ENCODE results near the gene KRT28.

KRT28 gene

DNA sequence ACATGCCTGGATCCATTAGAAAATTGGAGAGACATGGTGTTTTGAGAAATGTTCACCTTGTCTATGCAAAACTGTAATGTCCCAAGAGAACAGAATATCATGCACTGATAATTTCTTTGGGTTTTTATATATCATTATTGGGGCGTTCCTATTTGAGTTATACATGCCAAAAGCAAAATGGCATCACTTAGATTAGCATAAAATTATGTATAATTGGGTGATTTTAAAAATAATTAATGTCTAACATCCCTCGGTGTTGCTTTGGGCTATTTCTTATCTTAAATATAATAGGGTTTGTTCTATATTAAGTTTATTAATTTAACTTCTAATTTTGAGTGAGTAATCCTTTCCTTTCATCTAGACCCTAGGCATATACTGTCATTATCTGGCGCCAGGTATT, at the start of gene KRT28:
TSS of gene KRT28 (minus strand) at position 101 of the 400 bp plus-strand sequence. CDS start at position 35, 66 bp downstream.
- DNase-seq = no peak

DNA sequence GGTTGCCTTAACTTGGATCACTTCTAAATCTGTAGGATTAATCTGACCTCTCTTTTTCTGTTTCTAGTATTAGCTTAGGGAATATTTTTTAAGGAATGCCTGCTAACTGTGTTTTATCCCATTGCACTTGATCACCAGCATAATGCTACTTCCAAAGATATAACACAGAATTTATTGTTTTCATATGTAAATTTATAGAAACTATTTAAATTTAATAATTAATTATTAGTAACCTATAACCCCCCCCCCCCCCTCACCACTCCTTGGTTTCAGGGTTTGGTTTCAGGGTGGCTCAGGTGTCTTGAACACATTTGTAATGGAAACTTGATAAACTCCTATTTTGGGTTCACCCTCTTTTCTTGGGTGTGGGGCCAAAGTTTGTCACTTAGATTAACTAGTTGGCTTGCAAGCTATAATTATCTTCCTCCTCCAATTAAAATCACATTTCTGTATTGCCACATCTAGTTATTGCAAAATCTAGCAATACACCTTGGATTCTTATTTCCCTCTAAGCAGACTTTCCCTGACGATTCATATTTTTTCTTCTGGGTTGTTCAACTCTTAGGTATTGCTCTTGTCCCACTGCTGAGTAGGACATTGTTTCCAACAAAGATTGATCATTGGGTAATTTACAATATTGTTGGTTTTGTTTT, 49.0 kb upstream of the KRT28 start:
- no peak for DNase-seq

- no peak for DNase-seq
Measured at GRCh38 chr17:40846515-40847144, 46.9 kb upstream of the KRT28 start.

DNA sequence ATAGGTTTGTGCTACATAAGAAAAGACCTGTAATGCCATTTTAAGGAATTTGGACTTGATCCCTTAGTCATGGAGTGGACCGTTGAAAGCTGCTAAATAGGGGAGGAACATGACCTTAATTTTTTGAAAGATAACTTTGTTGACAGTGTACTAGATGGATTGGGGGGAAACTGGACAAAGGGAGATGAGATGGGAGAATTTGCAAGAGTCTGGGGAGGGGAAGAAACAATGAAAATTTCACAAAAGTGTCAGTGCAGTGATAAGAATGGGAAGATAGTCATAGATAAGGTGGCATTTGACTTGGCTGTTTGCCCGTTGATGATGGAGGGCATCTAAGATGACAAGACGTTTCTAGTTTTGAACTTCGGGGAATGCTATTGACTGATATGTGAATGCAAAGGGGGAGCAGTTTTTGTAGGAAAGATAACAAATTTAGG, 44.9 kb upstream of the KRT28 start:
- no peak for DNase-seq

- no peak for DNase-seq
Measured at GRCh38 chr17:40843242-40843641, 43.5 kb upstream of the KRT28 start.

GRCh38 chr17:40841246-40841645, 41.5 kb upstream of the KRT28 start:
- DNase-seq = no peak

- no peak for DNase-seq
Measured at GRCh38 chr17:40839194-40839593, 39.4 kb upstream of the KRT28 start.

GRCh38 chr17:40836020-40836419, 36.3 kb upstream of the KRT28 start:
- no peak for DNase-seq

DNA sequence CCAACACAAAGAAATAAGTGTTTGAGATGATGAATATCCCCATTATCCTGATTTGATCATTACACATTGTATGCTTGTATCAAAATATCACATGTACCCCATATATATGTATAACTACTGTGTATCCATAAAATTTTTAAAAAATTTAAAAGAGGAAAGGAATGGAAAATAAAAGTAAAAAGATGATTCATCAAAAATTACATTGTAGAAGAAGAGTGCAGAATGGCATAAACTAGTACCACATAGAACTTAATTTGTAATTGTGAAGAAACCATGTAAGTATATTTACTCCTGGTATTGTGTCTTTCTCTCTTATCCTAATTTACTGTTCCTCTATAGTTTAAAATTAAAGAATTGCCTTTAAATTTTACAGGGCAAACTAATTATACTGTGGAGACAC, 34.1 kb upstream of the KRT28 start:
- no peak for DNase-seq

DNA sequence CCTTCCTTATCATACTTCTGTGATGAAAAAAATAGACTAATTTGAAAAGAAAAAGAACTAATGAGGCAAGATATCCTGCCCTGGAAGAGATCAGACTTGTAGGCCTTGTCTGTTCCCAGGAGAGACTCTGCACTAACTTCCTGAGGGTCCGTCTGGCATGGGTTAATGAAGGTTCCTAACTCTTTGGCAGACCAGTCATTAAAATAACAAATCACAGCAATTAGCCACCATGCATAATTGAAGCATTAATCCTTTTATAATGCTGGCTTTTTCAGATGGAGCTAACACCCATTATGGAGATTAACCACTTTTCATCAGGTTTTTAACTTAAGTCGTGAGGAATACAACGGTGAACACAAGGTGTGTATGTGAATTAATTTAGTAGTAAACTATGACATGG, 33.1 kb upstream of the KRT28 start:
- no peak for DNase-seq

DNA sequence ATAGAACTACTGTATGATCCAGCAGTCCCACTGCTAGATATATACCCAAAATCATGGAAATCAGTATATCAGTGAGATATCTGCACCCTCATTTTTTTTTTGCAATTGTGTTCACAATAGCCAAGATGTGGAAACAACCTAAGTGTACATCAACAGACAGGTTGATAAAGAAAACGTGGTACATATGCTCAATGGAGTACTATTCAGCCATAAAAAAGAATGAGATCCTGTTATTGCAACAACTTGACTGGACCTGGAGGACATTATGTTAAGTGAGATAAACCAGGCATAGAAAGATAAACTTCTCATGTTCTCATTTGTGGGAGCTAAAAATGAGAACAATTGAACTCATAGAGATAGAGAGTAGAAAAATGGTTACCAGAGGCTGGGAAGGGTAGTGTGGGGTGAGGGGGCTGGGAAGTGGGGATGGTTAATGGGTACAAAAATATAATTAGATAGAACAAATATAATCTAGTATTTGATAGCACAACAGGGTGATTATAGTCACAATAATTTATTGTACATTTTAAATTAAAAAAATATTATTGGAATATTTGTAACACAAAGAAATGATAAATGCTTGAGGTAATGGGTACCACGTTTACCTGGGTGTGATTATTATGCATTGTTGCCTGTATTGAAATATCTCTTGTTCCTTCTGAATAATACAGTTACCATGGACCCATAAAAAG, 30.5 kb upstream of the KRT28 start:
- no peak for DNase-seq

- DNase-seq = no peak
Measured at GRCh38 chr17:40828454-40829044, 28.8 kb upstream of the KRT28 start.

DNA sequence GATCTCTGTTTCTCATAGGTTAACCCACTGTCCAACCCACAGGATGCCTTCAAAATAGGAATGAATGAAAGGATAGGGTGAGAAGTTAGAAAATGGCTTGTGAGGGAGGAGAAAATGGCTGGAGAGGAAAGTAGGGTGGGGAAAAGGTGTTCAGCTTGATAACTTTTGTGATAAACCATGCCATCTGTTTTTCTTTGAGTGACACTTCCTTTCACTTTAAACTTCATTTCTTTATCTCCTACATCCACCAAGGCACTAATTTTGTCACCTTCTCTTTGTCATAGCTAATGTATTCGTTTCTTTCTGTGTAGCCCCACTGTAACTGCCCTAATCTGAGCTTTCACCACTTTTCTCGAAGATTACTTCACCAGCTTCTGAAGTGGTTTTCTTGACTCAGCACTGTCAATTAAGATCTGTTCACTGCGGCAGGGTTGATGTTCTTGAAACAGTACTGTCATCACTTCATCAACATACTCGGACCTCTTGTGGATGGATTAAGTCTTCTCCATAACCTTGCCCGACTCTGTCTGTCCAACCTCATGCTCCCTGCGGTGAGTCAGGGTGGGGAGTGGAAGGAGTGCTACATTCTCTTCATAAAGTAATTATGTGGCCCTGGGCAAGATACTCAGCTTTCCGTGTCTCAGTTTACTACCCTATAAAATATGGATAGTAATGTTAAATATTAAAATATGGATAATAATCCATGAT, 28.1 kb upstream of the KRT28 start:
- DNase-seq = no peak

DNA sequence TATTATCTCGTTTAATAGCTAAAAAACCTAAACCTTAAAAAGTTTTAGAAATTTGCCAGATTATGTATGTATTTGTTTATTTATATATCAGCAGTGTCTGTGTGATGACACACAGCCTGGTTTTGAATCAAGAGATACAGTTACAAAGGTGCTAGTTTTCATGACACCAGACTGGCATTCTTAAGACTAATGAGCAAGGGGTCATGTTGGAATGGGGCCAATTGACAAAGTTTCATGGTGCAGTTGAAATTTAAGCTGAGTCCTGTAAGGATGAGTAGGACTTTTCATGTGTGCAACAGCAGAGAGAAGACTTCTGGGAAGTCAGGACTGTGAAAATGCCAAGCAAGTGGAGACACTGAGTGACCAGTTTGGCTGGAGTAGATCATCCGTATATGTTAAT, 25.8 kb upstream of the KRT28 start:
- DNase-seq = no peak

- no peak for DNase-seq
Measured at GRCh38 chr17:40824015-40824832, 24.5 kb upstream of the KRT28 start.

DNA sequence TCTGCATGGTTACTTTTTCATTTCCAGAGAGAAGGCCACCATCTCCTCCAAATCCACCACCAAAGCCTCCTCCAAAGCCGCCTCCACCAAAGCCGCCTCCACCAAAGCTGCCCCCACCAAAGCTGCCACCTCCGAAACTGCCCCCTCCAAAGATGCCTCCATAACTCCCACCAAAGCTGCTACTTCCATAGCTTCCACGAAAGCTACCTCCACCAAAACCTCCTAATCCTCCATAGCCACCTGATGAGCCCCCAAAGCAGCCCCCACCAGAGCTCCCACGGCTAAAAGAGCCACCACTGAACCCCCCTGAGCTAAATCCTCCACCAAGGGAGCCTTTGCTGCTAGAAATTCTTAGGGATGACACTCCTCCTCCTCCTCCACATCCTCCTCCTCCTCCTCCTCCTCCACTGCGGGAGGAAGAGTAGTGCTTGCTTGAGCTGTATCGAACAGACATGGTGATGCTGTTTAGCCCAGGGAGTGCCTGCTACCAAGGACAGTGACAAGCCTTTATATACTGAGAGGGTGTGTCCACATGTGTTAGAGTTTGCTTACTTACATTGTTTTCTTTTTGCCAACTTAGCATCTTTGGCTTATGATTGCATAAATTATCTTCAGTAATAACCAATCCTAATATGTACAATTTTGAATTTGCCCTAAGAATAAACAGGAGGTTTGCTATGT, 22.5 kb upstream of the KRT28 start, which contains the start of gene KRT10:
TSS of gene KRT10 (minus strand) at position 483 of the 681 bp plus-strand sequence. CDS start at position 454, 29 bp downstream.
- DNase-seq = no peak

DNA sequence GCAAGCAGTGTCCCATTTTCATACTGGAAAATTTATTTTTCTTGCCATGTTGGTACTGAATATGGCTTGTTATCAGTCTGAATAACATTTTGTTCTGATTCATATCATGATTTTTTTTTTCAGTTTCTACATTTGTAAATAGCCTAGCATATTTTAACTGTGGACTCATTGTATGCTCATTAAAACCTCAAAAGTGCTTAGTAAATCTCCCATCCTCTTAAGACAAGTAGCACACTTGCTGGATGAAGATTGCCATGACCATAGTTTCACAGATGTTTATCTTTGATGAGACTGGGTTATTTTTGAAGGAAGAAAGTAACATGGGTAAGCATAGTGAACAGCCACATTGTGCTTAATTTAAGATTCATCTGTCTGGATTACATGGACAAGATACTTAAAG, 21.8 kb upstream of the KRT28 start:
- DNase-seq = no peak

- DNase-seq = no peak
Measured at GRCh38 chr17:40820228-40820838, 20.6 kb upstream of the KRT28 start.

DNA sequence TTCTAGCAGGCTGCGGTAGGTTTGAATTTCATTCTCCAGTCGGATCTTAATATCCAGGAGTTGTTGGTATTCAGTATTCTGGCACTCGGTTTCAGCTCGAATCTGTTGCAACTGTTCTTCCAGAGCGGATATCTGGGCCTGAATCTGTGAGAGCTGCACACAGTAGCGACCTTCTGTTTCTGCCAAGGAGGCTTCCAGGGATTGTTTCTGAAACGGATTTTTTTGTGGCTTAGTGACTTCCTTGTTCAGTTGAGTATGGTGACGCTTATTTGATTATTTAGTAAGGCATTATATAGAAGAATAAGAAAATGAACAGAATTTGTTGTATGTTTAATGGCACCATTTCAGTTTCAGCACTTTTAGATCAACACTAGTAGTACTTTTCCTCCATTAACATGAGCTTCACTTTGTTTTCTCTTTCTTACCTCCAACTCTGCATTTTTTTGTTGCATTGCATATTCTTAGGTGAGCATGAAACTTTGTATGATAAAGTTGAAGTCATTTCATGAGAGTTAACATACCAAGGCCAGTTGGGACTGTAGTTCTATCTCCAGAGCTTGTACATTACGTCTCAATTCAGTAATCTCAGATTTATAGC, 19.9 kb upstream of the KRT28 start:
- DNase-seq = no peak

- peak in 1 of 2 experiments; percentile 25 for DNase-seq
Measured at GRCh38 chr17:40818733-40819527, 19.2 kb upstream of the KRT28 start.
